Right lobe of liver (tissue), 4 donors: ENCODE measurements around the gene TSC22D4.

Source experiments
- POLR2A ChIP-seq: fragments of 450-650 bp; IDR thresholded peaks from one replicate; pipeline ENCODE4 v1.6.1; 2017; ENCODE audit warnings: antibody characterized with exemption, mild to moderate bottlenecking
- TF ChIP-seq, protein P1 (sequence below), 4 donors: fragments of 200-600 bp in 3 of 4; fragments of 450-650 bp in 1 of 4; IDR thresholded peaks; one replicate each; pipeline versions ENCODE4 v1.5.1 to v1.8.0; 2016 to 2022; ENCODE audit warnings: antibody characterized with exemption in 4 of 4, mild to moderate bottlenecking in 2 of 4
- donor health status: DM: no; HTN: no; CAD: no.
- donor health status: DM: no; HTN: no; CAD: no.
- donor health status: DM: no; HTN: yes; CAD: no.

DNA sequence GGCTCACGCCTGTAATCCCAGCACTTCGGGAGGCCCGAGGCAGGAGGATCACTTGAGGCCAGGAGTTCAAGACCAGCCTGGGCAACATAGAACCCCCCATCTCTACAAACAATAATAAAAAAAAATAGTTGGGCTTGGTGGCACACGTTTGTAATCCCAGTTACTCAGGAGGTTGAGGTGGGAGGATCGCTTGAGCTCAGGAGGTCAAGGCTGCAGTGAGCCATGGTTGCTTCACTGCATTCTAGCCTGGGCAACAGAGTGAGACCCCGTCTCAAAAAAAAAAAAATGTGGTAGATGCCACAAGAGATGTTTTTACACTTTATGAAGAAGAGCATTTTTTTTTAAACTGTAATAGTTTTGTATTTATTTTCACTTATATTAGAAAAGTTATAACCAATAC, 17.5 kb upstream of the TSC22D4 start:
- TF ChIP-seq, protein P1, sequence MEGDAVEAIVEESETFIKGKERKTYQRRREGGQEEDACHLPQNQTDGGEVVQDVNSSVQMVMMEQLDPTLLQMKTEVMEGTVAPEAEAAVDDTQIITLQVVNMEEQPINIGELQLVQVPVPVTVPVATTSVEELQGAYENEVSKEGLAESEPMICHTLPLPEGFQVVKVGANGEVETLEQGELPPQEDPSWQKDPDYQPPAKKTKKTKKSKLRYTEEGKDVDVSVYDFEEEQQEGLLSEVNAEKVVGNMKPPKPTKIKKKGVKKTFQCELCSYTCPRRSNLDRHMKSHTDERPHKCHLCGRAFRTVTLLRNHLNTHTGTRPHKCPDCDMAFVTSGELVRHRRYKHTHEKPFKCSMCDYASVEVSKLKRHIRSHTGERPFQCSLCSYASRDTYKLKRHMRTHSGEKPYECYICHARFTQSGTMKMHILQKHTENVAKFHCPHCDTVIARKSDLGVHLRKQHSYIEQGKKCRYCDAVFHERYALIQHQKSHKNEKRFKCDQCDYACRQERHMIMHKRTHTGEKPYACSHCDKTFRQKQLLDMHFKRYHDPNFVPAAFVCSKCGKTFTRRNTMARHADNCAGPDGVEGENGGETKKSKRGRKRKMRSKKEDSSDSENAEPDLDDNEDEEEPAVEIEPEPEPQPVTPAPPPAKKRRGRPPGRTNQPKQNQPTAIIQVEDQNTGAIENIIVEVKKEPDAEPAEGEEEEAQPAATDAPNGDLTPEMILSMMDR (IDR thresholded peaks at IDR 0.05): no peak
- TF ChIP-seq POLR2A: no peak
